Neutrophil (primary cell): ENCODE data around the gene PODXL.

Experiments
- H3K27ac ChIP-seq: fragments of 200-600 bp; sonication (generic); 2 replicates; pipeline ENCODE4 v1.5.1; 2016; ENCODE audit warnings: mild to moderate bottlenecking, moderate library complexity
- H3K27me3 ChIP-seq: fragments of 200-600 bp; sonication (generic); 2 replicates; pipeline ENCODE4 v1.6.0; 2016; ENCODE audit warnings: mild to moderate bottlenecking
- H3K36me3 ChIP-seq: fragments of 200-600 bp; sonication (generic); 2 replicates; pipeline ENCODE4 v1.5.1; 2017
- H3K4me1 ChIP-seq, 2 experiments: fragments of 200-600 bp in 1 of 2; sonication (generic) in 1 of 2; 1 replicate in 1 of 2; 2 replicates in 1 of 2; pipeline versions ENCODE4 v1.5.1 to v1.6.1; 2013 to 2016; ENCODE audit warnings: low read depth in 1 of 2, low read length in 1 of 2, mild to moderate bottlenecking in 1 of 2, moderate library complexity in 1 of 2; ENCODE audit not compliant: control insufficient read depth in 1 of 2, insufficient read depth in 1 of 2
- H3K4me3 ChIP-seq, 2 experiments: fragments of 200-600 bp in 1 of 2; sonication (generic) in 1 of 2; 1 replicate in 1 of 2; 2 replicates in 1 of 2; pipeline ENCODE4 v1.5.1; 2013 to 2016; ENCODE audit warnings: low read depth in 1 of 2, low read length in 1 of 2, mild to moderate bottlenecking in 1 of 2, moderate library complexity in 1 of 2
- H3K9me3 ChIP-seq: fragments of 200-600 bp; sonication (generic); 2 replicates; pipeline ENCODE4 v1.5.1; 2016
- TF ChIP-seq, protein P1 (sequence below): fragments of 200-600 bp; sonication (generic); IDR thresholded peaks from 2 replicates; pipeline ENCODE4 v1.5.1; 2016; ENCODE audit warnings: antibody characterized with exemption

The PODXL gene

DNA sequence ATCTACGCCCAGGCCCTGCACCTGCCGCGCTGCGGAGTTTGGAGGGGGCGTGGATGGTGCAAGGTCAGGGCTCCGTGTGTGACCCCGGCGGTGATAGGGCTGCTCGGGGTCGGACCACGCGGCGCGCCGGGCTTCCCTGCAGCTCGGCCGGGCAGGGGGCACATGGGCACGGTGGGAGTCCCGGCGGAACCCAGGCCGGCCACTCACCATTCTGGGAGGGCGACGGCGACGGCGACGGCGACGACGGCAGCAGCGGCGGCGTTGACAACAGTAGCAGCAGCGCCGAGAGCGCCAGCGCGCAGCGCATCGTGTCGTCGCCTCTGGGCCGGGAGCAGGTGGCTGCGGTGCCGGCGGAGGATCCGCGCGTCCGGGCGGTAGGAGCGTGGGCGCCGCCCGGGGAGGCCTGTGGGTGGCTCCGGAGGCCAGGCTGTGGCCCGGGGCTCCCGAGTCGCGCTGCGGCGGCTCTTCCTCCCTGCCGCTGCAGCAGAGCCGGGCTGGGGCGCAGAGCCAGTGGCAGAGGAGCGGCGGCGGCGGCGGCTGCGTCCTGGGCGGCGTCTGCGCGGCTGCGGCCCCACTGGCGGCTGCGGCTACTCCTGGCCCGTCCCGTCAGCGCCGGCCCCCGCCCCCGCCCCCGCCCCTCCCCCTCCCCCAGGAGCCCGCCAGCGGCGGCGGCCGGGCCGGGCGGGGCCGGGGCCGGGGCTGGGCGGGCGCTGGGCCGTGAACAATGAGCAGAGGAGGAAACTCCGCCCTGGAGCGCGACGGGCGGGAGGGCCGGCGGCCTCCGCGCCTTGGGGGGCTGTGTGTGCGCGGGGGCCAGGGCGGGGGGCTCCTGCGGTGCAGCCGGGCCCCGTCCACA, at the start of gene PODXL:
Gene PODXL (minus strand): TSS at position 576 of the 856 bp plus-strand sequence. CDS start 269 bp downstream, at position 307.
- Histone ChIP-seq H3K36me3 (no peaks in the 10 kb centered on the region), H3K27ac (no peak within 1 kb of the TSS), H3K9me3 (no peaks in the 10 kb centered on the region), H3K4me1 (peaks cover 17 to 21% of the 10 kb centered on the region in 2 experiments), H3K4me3 (peak within 1 kb of the TSS; percentile 42 to 58), H3K27me3 (peaks cover 93% of the 10 kb centered on the region)
- TF ChIP-seq, protein P1, sequence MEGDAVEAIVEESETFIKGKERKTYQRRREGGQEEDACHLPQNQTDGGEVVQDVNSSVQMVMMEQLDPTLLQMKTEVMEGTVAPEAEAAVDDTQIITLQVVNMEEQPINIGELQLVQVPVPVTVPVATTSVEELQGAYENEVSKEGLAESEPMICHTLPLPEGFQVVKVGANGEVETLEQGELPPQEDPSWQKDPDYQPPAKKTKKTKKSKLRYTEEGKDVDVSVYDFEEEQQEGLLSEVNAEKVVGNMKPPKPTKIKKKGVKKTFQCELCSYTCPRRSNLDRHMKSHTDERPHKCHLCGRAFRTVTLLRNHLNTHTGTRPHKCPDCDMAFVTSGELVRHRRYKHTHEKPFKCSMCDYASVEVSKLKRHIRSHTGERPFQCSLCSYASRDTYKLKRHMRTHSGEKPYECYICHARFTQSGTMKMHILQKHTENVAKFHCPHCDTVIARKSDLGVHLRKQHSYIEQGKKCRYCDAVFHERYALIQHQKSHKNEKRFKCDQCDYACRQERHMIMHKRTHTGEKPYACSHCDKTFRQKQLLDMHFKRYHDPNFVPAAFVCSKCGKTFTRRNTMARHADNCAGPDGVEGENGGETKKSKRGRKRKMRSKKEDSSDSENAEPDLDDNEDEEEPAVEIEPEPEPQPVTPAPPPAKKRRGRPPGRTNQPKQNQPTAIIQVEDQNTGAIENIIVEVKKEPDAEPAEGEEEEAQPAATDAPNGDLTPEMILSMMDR, result no peak

DNA sequence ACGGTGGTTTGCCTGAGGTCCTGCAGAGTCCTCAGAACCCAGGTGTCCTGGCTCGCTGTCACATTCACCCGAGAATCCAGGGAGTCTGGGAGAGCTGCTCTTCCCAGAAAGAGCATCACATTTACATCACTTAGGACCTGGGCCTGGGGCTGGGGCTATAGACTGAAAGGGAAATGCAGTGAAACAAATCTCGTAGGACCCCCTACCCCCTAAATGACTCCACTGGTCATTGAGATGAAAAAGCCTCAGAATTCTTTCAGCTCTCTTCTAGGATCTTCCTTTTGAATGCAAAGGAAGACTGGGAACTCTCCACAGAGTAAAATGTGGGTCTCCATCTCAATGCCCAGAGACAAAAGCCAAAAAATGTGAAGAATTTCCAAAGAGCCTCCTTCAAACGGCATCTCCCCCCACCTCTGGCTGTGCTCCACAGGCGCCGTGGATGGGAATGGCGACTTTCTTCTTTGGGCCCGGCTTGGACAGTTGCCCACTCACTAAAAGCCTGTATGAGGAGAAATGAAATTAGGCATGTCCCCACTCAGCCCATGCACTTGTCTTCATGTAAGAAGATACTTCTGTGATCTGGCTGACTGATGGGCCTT, 49.0 kb upstream of the PODXL start:
- Histone ChIP-seq H3K4me3 (no peak overlapping the region), H3K9me3 (no peaks in the 10 kb centered on the region), H3K27ac (no peak overlapping the region), H3K4me1 (no peaks in the 10 kb centered on the region), H3K27me3 (peaks cover 33% of the 10 kb centered on the region), H3K36me3 (no peaks in the 10 kb centered on the region)
- TF ChIP-seq, protein P1, result no peak

DNA sequence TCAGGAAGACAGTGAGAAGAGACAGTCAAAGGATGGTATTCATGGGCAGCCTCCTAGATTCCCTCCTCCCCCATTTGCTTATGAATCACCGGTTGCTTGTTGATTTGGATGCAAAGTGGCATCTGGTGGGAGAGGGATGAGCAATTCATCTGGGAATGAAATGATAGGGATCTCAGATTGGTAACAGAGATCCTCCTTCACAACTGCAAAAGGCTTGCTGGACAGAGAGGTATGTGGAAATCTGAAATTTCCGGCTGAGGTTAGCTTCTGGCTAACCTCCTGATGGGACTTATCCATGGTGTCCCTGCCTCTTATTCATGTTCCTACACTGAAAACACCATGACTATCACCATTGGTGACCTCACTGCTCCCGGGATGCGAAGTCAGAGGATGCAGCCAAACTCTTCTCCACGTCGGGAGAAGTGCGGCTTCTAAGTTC, 48.4 kb upstream of the PODXL start:
- Histone ChIP-seq H3K4me1 (no peaks in the 10 kb centered on the region), H3K4me3 (no peak overlapping the region), H3K27me3 (peaks cover 33% of the 10 kb centered on the region), H3K36me3 (no peaks in the 10 kb centered on the region), H3K27ac (no peak overlapping the region), H3K9me3 (no peaks in the 10 kb centered on the region)
- TF ChIP-seq, protein P1, result no peak

- H3K27me3 ChIP-seq, result peaks cover 33% of the 10 kb centered on the region
- H3K4me1 ChIP-seq, result no peaks in the 10 kb centered on the region
- no peaks in the 10 kb centered on the region for H3K36me3 ChIP-seq
- TF ChIP-seq, protein P1, result no peak
- H3K4me3 ChIP-seq, result no peak overlapping the region
- no peak overlapping the region for H3K27ac ChIP-seq
- H3K9me3 ChIP-seq, result no peaks in the 10 kb centered on the region
These were observed 47.5 kb upstream of the PODXL start for GRCh38 chr7:131603932-131604331.

GRCh38 chr7:131602994-131603372, 46.6 kb upstream of the PODXL start:
- Histone ChIP-seq H3K4me1 (no peaks in the 10 kb centered on the region), H3K36me3 (no peaks in the 10 kb centered on the region), H3K27ac (no peak overlapping the region), H3K27me3 (peaks cover 33% of the 10 kb centered on the region), H3K4me3 (no peak overlapping the region), H3K9me3 (no peaks in the 10 kb centered on the region)
- TF ChIP-seq, protein P1, result no peak
